Sigmoid colon (tissue), 7 donors: Measurements from ENCODE around the gene UNC5C. TPM values are rescaled to one million over a fixed set of nuclear protein-coding genes. Genes with fewer than 3 reads are reported as not detected.

Experiments
- DNase-seq: peaks from one replicate; pipeline ENCODE4 v3.0.0-alpha.2; 2019
- H3K27ac ChIP-seq, 4 donors: fragments of 200-600 bp; sonication (generic); one replicate each; pipeline ENCODE4 v1.5.1; 2016 to 2019; ENCODE audit warnings: mild to moderate bottlenecking in 1 of 4
- H3K27me3 ChIP-seq, 3 donors: fragments of 200-600 bp; sonication (generic); one replicate each; pipeline ENCODE4 v1.5.1; 2019; ENCODE audit warnings: mild to moderate bottlenecking in 1 of 3
- H3K36me3 ChIP-seq, 4 donors: fragments of 200-600 bp; sonication (generic); one replicate each; pipeline ENCODE4 v1.5.1; 2016 to 2019
- H3K4me1 ChIP-seq, 4 donors: fragments of 200-600 bp; sonication (generic); one replicate each; pipeline ENCODE4 v1.5.1; 2017 to 2019
- H3K4me3 ChIP-seq, 4 donors: fragments of 200-600 bp; sonication (generic); one replicate each; pipeline ENCODE4 v1.5.1; 2017 to 2019; ENCODE audit warnings: mild to moderate bottlenecking in 2 of 4, moderate library complexity in 1 of 4
- H3K9me3 ChIP-seq, 4 donors: fragments of 200-600 bp in 3 of 4; sonication (generic) in 3 of 4; one replicate each; pipeline versions ENCODE4 v1.5.1 to v1.6.1; 2013 to 2019
- CTCF ChIP-seq, 4 experiments: fragments of 450-650 bp in 3 of 4; fragments of 200-600 bp in 1 of 4; IDR thresholded peaks; one replicate each; pipeline ENCODE4 v1.5.1; 2016 to 2019; ENCODE audit warnings: antibody characterized with exemption in 4 of 4, mild to moderate bottlenecking in 3 of 4, moderate library complexity in 2 of 4
- EP300 ChIP-seq, 4 donors: sonication (generic); formaldehyde crosslinking; IDR thresholded peaks; one replicate each; pipeline ENCODE4 v1.6.1; 2017; ENCODE audit warnings: antibody characterized with exemption in 4 of 4
- POLR2A ChIP-seq, 2 donors: fragments of 450-650 bp; IDR thresholded peaks; one replicate each; pipeline ENCODE4 v1.6.1; 2016; ENCODE audit warnings: antibody characterized with exemption in 2 of 2, mild to moderate bottlenecking in 2 of 2, moderate library complexity in 2 of 2
- POLR2AphosphoS5 ChIP-seq, 4 donors: sonication (generic); formaldehyde crosslinking; IDR thresholded peaks; one replicate each; pipeline ENCODE4 v1.6.1; 2017; ENCODE audit warnings: antibody characterized with exemption in 4 of 4
- WGBS, 2 donors: extraction: QIAGEN DNeasy Blood & Tissue Kit; methylation state at CpG; one replicate each; pipeline ENCODE4 v1.1.7; 2013; 5-methylcytosine and 5-hydroxymethylcytosine counted together
- intact Hi-C: fragments of 100-400 bp; cut with DNase I; formaldehyde crosslinking; loops from one replicate; pipeline ENCODE4 v1.15.1; 2023
- polyA plus RNA-seq, 3 donors: library from polyadenylated mRNA; stranded (reverse); fragments of 200-250 nt; gene quantifications; one replicate each; pipeline ENCODE4 v1.2.3, GENCODE V29; 2013
- total RNA-seq, 4 donors: library from RNA; depleted of rRNA; stranded (reverse); fragments of >200 nt; gene quantifications; one replicate each; pipeline ENCODE4 v1.1.0, GENCODE V29; 2016
- donor health status: healthy with polysubstance abuse.
- donor health status: Bipolar disorder and iron deficiency.
- donor health status: healthy.

Gene UNC5C
- total and polyA plus RNA-seq, 7 donors: 0.60 to 3.1 (median 1.4) TPM

- 19 to 62% methylated on average over 8 of the region's 8 CpGs for WGBS, 2 donors
- intact Hi-C loops: no loop called here
- H3K27ac ChIP-seq: no peak overlapping the region
- TF ChIP-seq EP300 (IDR thresholded peaks at IDR 0.05) (no peak), POLR2A (IDR thresholded peaks at IDR 0.05) (no peak), POLR2AphosphoS5 (IDR thresholded peaks at IDR 0.05) (no peak), CTCF (IDR thresholded peaks at IDR 0.05) (no peak)
- H3K9me3 ChIP-seq: no peaks in the 10 kb centered on the region
- no peaks in the 10 kb centered on the region for H3K36me3 ChIP-seq
- no peaks in the 10 kb centered on the region for H3K4me1 ChIP-seq
- DNase-seq: no peak
- H3K27me3 ChIP-seq: no peaks in the 10 kb centered on the region
- no peak overlapping the region for H3K4me3 ChIP-seq
Measured at GRCh38 chr4:95213366-95213765, 335.4 kb downstream of the UNC5C start.

DNA sequence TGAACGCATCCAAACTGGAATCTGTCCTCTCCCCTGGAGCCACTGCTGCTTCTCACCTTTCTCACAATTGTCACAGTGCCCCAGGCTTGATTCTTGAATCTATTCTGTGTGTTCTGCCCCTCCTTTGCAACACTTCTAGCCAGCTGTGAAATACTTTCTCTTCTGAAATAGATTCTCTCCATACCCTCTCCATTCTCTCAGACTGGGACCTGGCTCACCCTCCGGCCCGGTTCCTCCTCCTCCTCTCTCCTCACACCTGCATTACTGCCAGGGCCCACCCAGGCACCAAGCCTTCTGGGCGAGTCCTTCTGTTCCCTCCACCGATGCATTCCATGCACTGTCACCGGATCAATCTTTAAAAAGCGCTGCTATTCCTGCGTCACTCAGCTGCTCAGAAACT lies 336.1 kb downstream of the UNC5C start:
- Histone ChIP-seq H3K36me3 (no peaks in the 10 kb centered on the region), H3K27ac (no peak overlapping the region), H3K9me3 (no peaks in the 10 kb centered on the region), H3K4me3 (no peak overlapping the region), H3K27me3 (no peaks in the 10 kb centered on the region), H3K4me1 (no peaks in the 10 kb centered on the region)
- TF ChIP-seq CTCF (IDR thresholded peaks at IDR 0.05) (no peak), POLR2A (IDR thresholded peaks at IDR 0.05) (no peak)
- WGBS, 2 donors: 40 to 80% methylated on average over 8 of the region's 8 CpGs
- no peak for DNase-seq
- intact Hi-C loops: no loop called here

- intact Hi-C loops: no loop called here
- H3K9me3 ChIP-seq: no peaks in the 10 kb centered on the region
- H3K27me3 ChIP-seq: no peaks in the 10 kb centered on the region
- no peaks in the 10 kb centered on the region for H3K4me1 ChIP-seq
- TF ChIP-seq EP300 (IDR thresholded peaks at IDR 0.05) (no peak), POLR2AphosphoS5 (IDR thresholded peaks at IDR 0.05) (no peak), POLR2A (IDR thresholded peaks at IDR 0.05) (no peak), CTCF (IDR thresholded peaks at IDR 0.05) (no peak)
- WGBS, 2 donors: 87 to 98% methylated on average over 1 of the region's 1 CpG
- H3K36me3 ChIP-seq: no peaks in the 10 kb centered on the region
- no peak for DNase-seq
- H3K4me3 ChIP-seq: no peak overlapping the region
- H3K27ac ChIP-seq: no peak overlapping the region
Measured at GRCh38 chr4:95209927-95210326, 338.8 kb downstream of the UNC5C start.

GRCh38 chr4:95204873-95205272 lies 343.9 kb downstream of the UNC5C start:
- no peak for DNase-seq
- intact Hi-C loops: no loop called here
- no peaks in the 10 kb centered on the region for H3K36me3 ChIP-seq
- TF ChIP-seq POLR2AphosphoS5 (IDR thresholded peaks at IDR 0.05) (no peak), EP300 (IDR thresholded peaks at IDR 0.05) (no peak), CTCF (IDR thresholded peaks at IDR 0.05) (no peak), POLR2A (IDR thresholded peaks at IDR 0.05) (no peak)
- H3K4me1 ChIP-seq: no peaks in the 10 kb centered on the region
- H3K27me3 ChIP-seq: no peaks in the 10 kb centered on the region
- H3K4me3 ChIP-seq: no peak overlapping the region
- WGBS, 2 donors: 29 to 59% methylated on average over 5 of the region's 5 CpGs
- no peaks in the 10 kb centered on the region for H3K9me3 ChIP-seq
- no peak overlapping the region for H3K27ac ChIP-seq

DNA sequence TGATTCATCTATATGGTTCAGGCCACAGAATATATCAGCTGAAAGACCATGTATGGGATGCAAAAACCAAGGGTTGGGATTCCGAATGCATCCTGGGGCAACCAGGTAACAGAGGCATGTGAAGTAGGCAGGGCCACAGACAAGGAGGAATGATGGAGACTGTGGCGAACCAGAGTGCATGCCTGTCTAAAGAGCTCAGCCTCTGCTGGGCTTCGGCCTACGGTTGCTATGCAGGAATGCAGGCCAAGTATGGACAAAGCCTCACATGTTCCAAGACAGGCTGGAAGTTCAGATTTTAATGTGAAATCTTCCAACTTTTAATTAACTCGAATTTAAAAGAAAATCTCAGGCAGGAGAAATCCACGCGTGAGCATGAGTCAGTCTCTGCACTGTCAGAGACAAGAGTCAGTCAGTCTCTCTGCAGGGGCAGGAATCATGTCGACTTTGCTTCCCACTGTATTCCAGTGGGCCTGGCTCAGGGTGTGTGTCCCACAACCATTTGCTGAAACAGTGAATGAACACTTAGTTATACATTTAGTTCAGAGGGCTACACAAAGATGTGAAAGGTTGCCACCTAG lies 344.4 kb downstream of the UNC5C start:
- Histone ChIP-seq H3K4me1 (no peaks in the 10 kb centered on the region), H3K27ac (no peak overlapping the region), H3K27me3 (no peaks in the 10 kb centered on the region), H3K4me3 (no peak overlapping the region), H3K36me3 (no peaks in the 10 kb centered on the region), H3K9me3 (no peaks in the 10 kb centered on the region)
- DNase-seq: no peak
- TF ChIP-seq CTCF (IDR thresholded peaks at IDR 0.05): no peak
- TF ChIP-seq EP300 (IDR thresholded peaks at IDR 0.05): no peak
- no peak for TF ChIP-seq POLR2AphosphoS5 (IDR thresholded peaks at IDR 0.05)
- TF ChIP-seq POLR2A (IDR thresholded peaks at IDR 0.05): no peak
- 85 to 88% methylated on average over 8 of the region's 8 CpGs for WGBS, 2 donors
- intact Hi-C loops: no loop called here
